Lung (tissue), 12 donors: Measurements from ENCODE around the gene CRTC3. TPM values are rescaled to one million over a fixed set of nuclear protein-coding genes. Genes with fewer than 3 reads are reported as not detected.

Experiments used
- ATAC-seq: fragments of 200-7000 bp; cut with Tn5 transposase; one replicate; pipeline ENCODE4 v1.9.1; 2020; ENCODE audit warnings: moderate number of reproducible peaks; ENCODE audit not compliant: insufficient read depth, low FRiP score
- DNase-seq, 3 donors: peaks; one replicate each; pipeline ENCODE4 v3.0.0-alpha.2; 2013 to 2017
- H3K27ac ChIP-seq, 2 donors: one replicate each; pipeline ENCODE4 v1.5.1; 2013; ENCODE audit warnings: mild to moderate bottlenecking in 2 of 2, moderate library complexity in 2 of 2, control low read depth in 1 of 2, inconsistent platforms in 1 of 2, low read depth in 1 of 2, low read length in 1 of 2
- H3K27me3 ChIP-seq, 3 donors: one replicate each; pipeline ENCODE4 v1.5.1; 2013; ENCODE audit warnings: low read length in 2 of 3; ENCODE audit not compliant: control insufficient read depth in 3 of 3, insufficient read depth in 3 of 3
- H3K36me3 ChIP-seq, 4 donors: one replicate each; pipeline ENCODE4 v1.5.1; 2013; ENCODE audit warnings: low read length in 4 of 4, mild to moderate bottlenecking in 1 of 4, moderate library complexity in 1 of 4; ENCODE audit not compliant: control insufficient read depth in 4 of 4, insufficient read depth in 4 of 4
- H3K4me1 ChIP-seq, 5 donors: one replicate each; pipeline ENCODE4 v1.5.1; 2013; ENCODE audit warnings: low read length in 5 of 5, mild to moderate bottlenecking in 2 of 5, moderate library complexity in 1 of 5; ENCODE audit not compliant: control insufficient read depth in 5 of 5, insufficient read depth in 5 of 5
- H3K4me3 ChIP-seq: one replicate; pipeline ENCODE4 v1.5.1; 2013; ENCODE audit warnings: mild to moderate bottlenecking, control low read depth, moderate library complexity
- H3K9ac ChIP-seq, 2 donors: one replicate each; pipeline ENCODE4 v1.5.1; 2013; ENCODE audit warnings: low read length in 2 of 2, control low read depth in 1 of 2; ENCODE audit not compliant: insufficient read depth in 1 of 2
- H3K9me3 ChIP-seq, 4 donors: one replicate each; pipeline ENCODE4 v1.5.1; 2013; ENCODE audit warnings: low read length in 3 of 4, mild to moderate bottlenecking in 1 of 4, moderate library complexity in 1 of 4; ENCODE audit not compliant: control insufficient read depth in 4 of 4, insufficient read depth in 3 of 4
- CTCF ChIP-seq: IDR thresholded peaks from 2 replicates; pipeline ENCODE4 v1.5.1; 2012; ENCODE audit warnings: mild to moderate bottlenecking; ENCODE audit errors: control extremely low read depth, extremely low read depth
- WGBS, 2 donors: extraction: QIAGEN DNeasy Blood & Tissue Kit; methylation state at CpG; one replicate each; pipeline ENCODE4 v1.1.7; 2013; 5-methylcytosine and 5-hydroxymethylcytosine counted together
- polyA plus RNA-seq, 2 donors: library from polyadenylated mRNA; stranded (reverse); fragments of 200-250 nt; gene quantifications; one replicate each; pipeline ENCODE4 v1.2.1, GENCODE V29; 2013
- total RNA-seq, 2 donors: library from RNA; depleted of rRNA in 1 of 2; stranded (reverse); fragments of >200 nt in 1 of 2; gene quantifications; one replicate each; pipeline ENCODE4 v1.2.1, GENCODE V29; 2014 to 2021
- donor health status: control.
- donor health status: control.
- donor health status: Bipolar disorder and iron deficiency.
- donor health status: healthy.
- donor health status: DM: yes; HTN: yes; CAD: no.

The CRTC3 gene
- total and polyA plus RNA-seq, 4 donors, result 12.0 to 47.9 (median 28.2) TPM

- H3K4me1 ChIP-seq, result no peaks in the 10 kb centered on the region
- WGBS, 2 donors, result 82 to 87% methylated on average over 11 to 12 of the region's 12 CpGs
- H3K27ac ChIP-seq, result no peak overlapping the region
- H3K9ac ChIP-seq, result no peak overlapping the region
- no peak overlapping the region for H3K4me3 ChIP-seq
- ATAC-seq, result no peak
- no peak for DNase-seq
- no peaks in the 10 kb centered on the region for H3K36me3 ChIP-seq
- H3K9me3 ChIP-seq, result no peaks in the 10 kb centered on the region
- H3K27me3 ChIP-seq, result no peaks in the 10 kb centered on the region
- no peak for TF ChIP-seq CTCF
Measured at GRCh38 chr15:90677807-90678790, 148.4 kb downstream of the CRTC3 start.

DNA sequence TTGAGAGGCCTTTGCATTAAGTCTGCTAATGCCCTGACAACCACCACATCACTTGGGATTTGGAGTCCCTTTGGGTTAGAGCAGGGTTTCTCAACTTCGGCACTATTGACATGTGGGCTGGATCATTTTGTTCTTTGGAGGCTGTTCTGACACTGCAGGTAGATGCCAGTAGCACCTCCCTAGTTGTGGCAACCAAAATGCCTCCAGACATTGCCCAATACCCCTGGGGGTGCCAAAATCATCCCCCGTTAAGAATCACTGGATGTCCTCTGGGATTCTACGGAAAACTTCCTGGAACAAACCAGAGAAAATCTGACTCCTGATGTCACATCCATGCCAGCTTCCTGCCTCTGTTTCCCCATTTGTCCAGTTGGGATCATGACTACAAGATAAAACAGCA lies 150.2 kb downstream of the CRTC3 start:
- no peak for TF ChIP-seq CTCF
- Histone ChIP-seq H3K27ac (no peak overlapping the region), H3K27me3 (no peaks in the 10 kb centered on the region), H3K9me3 (no peaks in the 10 kb centered on the region), H3K4me1 (no peaks in the 10 kb centered on the region), H3K36me3 (no peaks in the 10 kb centered on the region), H3K4me3 (no peak overlapping the region), H3K9ac (no peak overlapping the region)
- 89 to 92% methylated on average over 3 of the region's 3 CpGs for WGBS, 2 donors
- DNase-seq (no peak), ATAC-seq (no peak)

DNA sequence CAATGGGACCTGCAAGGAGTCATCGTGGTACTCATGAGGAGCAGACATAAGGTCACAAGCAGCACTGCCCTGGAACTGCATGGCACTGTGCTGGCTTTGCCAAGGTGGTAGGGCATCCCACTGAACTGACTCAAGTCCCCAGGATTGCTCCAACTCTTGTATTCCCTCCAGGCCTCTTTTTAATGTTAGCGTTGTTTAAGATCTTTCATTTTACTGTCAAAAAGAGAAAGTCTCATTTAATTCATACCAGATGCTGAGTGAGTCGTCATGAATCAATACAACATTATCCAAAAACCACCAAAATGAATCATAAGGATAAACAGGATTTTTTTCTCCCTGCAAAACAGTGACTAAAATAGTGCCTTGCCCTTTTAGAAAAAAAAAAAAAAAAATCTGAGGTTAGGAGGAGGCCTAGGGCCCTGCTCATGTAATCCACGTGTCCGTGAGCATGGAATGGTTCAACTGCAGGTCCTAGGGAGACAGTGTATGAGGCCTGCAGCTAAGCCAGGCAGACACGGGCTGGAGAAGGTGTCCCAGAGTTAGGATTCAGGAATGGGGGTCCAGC lies 150.7 kb downstream of the CRTC3 start:
- peak; percentile 48 for ATAC-seq
- Histone ChIP-seq H3K27me3 (no peaks in the 10 kb centered on the region), H3K27ac (no peak overlapping the region), H3K9me3 (no peaks in the 10 kb centered on the region), H3K9ac (no peak overlapping the region), H3K4me1 (no peaks in the 10 kb centered on the region), H3K4me3 (no peak overlapping the region), H3K36me3 (no peaks in the 10 kb centered on the region)
- DNase-seq, result no peak
- 81 to 89% methylated on average over 6 of the region's 6 CpGs for WGBS, 2 donors
- TF ChIP-seq CTCF, result no peak
